HG02588 (cell line): ENCODE measurements around the gene SRPK2.
"Not testable (repeated sequence)": the region's sequence is repeated elsewhere in the genome, so short reads cannot be mapped to it uniquely, and the experiment has no call there.

Source experiments
- ATAC-seq: cut with Tn5 transposase; IDR thresholded peaks from one replicate; pipeline ENCODE4 v1.9.1; 2021; ENCODE audit warnings: mild to moderate bottlenecking, moderate library complexity; ENCODE audit not compliant: unreplicated experiment

Gene SRPK2

GRCh38 chr7:105198223-105198622 lies 190.5 kb downstream of the SRPK2 start:
- no peak for ATAC-seq

GRCh38 chr7:105196473-105196872 lies 192.2 kb downstream of the SRPK2 start:
- no peak for ATAC-seq

GRCh38 chr7:105195891-105196290 lies 192.8 kb downstream of the SRPK2 start:
- ATAC-seq: no peak

GRCh38 chr7:105194959-105195358 lies 193.8 kb downstream of the SRPK2 start:
- not testable (repeated sequence) for ATAC-seq

- no peak for ATAC-seq
These were observed 197.4 kb downstream of the SRPK2 start for GRCh38 chr7:105191331-105191730.

- no peak for ATAC-seq
These were observed 198.7 kb downstream of the SRPK2 start for GRCh38 chr7:105189859-105190492.

GRCh38 chr7:105188201-105188600 lies 200.5 kb downstream of the SRPK2 start:
- no peak for ATAC-seq

- ATAC-seq: no peak
These were observed 201.2 kb downstream of the SRPK2 start for GRCh38 chr7:105187302-105188169.

- ATAC-seq: no peak
These were observed 203.3 kb downstream of the SRPK2 start for GRCh38 chr7:105185290-105186010.

GRCh38 chr7:105180002-105180401 lies 208.7 kb downstream of the SRPK2 start:
- no peak for ATAC-seq

- ATAC-seq: no peak
These were observed 209.7 kb downstream of the SRPK2 start for GRCh38 chr7:105178928-105179541.

GRCh38 chr7:105178177-105178576 lies 210.5 kb downstream of the SRPK2 start:
- ATAC-seq: no peak

- ATAC-seq: no peak
These were observed 211.7 kb downstream of the SRPK2 start for GRCh38 chr7:105177026-105177425.

GRCh38 chr7:105173586-105173985 lies 215.1 kb downstream of the SRPK2 start:
- ATAC-seq: no peak

GRCh38 chr7:105164751-105165150 lies 224.0 kb downstream of the SRPK2 start:
- ATAC-seq: no peak

- no peak for ATAC-seq
These were observed 225.0 kb downstream of the SRPK2 start for GRCh38 chr7:105163718-105164117.

GRCh38 chr7:105161366-105161765 lies 227.4 kb downstream of the SRPK2 start:
- ATAC-seq: no peak

- ATAC-seq: no peak
These were observed 231.4 kb downstream of the SRPK2 start for GRCh38 chr7:105157278-105157677.

- ATAC-seq: no peak
These were observed 232.0 kb downstream of the SRPK2 start for GRCh38 chr7:105156731-105157130.

GRCh38 chr7:105154084-105154483 lies 234.6 kb downstream of the SRPK2 start:
- ATAC-seq: no peak

- no peak for ATAC-seq
These were observed 235.2 kb downstream of the SRPK2 start for GRCh38 chr7:105153531-105153930.
